ENCODE results near the gene ZNF311.
A peak's percentile ranks its signal among the peaks of the same experiment; 100 is the strongest.
"Not testable (repeated sequence)": the region's sequence is repeated elsewhere in the genome, so short reads cannot be mapped to it uniquely, and the experiment has no call there.

The ZNF311 gene

DNA sequence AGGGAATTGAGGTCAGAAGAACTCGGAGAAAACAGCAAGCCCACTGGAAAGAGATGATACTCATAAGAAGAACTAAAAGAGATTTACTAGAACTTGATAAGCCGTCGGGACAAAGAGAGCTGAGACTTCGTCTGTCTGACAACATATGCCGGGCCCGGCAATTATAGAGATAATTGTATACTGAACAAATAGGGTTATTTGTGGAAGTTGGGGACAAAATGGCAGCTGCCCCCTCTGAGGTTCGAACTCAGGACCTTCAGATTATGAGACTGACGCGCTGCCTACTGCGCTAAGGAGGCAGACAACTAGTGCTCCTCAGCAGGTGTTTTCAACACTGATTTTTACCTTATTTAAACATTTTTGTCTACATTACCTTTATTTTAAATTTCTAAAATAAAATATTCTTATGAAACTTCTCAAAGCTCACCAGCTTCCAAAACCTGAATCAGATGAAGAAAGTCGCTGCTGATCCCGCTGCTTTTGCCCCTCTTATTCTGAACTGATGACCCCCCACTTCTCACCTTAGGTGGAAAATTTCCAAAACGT, 52.0 kb downstream of the ZNF311 start:
- DNase-seq, result peak; percentile 81

DNA sequence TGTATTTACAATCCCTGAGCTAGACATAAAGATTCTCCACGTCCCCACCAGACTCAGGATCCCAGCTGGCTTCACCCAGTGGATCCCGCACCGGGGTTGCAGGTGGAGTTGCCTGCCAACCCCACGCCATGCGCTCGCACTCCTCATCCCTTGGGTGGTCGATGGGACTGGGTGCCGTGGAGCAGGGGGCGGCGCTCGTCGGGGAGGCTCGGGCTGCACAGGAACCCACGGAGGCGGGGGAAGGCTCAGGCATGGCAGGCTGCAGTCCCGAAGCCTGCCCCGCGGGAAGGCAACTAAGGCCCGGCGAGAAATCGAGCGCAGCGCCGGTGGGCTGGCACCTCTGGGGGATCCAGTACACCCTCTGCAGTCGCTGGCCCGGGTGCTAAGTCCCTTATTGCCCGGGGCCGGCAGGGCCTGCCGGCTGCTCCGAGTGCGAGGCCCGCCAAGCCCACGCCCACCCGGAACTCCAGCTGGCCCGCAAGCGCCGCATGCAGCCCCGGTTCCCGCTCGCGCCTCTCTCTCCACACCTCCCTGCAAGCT, 55.4 kb downstream of the ZNF311 start:
- DNase-seq, result not testable (repeated sequence)

DNA sequence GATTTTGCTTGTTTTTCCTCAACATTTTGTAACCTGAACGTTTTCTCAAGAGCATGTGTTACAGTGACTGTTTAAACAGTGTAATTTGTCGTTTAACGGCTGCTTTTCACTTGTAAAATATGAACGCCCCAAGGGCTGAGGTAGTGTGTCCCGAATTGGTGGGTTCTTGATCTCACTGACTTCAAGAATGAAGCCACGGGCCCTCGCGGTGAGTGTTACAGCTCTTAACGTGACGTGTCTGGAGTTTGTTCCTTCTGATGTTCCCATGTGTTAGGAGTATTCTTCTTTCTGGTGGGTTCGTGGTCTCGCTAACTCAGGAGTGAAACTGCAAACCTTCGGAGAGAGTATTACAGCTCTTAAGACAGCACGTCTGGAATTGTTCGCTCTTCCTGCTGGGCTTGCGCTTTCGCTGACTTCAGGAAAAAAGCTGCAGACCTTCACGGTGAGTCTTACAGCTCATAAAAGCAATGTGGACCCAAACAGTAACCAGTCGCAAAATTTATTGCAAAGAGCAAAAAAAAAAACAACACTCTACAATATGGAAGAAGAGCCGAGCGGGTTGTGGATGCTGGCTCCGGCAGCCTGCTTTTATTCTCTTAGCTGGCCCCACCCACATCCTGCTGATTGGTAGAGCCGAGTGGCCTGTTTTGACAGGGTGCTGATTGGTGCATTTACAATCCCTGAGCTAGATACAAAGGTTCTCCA, 56.2 kb downstream of the ZNF311 start:
- no peak for DNase-seq

DNA sequence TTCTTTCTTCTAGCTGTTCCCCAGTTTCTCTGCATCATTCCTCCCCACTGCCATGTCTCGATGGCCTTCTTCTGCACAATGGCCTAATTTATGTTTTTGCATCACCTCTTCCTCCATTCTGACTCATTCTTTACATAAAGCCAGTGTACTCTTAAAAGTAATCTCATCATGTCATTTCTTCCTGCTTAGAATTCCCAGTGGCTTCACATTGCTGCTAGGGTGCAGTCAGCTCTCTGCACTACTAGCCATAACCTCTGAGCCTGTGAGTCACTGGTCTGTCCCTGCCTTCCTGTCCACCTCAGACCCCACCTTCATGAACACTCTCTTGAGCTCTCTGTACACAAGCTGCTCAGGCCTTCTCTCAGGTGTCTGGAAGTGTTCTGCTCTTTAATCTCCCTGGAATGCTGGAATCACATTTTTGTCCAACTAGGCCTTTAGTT, 57.3 kb downstream of the ZNF311 start:
- DNase-seq, result no peak

DNA sequence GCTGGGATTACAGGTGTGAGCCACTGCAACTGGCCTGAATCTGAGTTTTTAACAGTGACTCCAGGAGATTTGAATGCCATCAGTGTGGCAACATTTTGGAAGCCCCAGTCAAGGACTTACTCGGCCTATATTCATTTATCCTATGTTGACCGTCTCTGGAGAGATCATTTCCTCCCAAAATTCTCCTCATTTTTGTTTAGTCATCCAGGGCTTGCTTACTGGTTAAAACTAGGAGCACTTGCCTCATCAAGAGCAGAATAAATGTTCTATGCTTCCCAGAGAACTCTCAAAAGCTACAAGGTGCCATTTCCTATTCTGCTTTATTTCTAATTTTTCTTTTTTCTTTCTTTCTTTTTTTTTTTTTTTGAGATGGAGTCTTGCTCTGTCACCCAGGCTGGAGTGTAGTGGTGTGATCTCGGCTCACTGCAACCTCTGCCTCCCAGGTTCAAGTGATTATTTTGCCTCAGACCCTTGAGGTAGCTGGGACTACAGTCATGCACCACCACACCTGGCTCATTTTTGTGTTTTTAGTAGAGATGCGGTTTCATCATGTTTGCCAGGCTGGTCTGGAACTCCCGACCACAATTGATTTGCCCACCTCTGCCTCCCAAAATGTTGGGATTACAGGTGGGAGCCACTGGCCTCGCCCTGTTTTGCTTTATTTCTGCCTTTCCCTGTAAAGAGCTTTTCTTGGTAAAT, 57.9 kb downstream of the ZNF311 start:
- DNase-seq, result no peak

DNA sequence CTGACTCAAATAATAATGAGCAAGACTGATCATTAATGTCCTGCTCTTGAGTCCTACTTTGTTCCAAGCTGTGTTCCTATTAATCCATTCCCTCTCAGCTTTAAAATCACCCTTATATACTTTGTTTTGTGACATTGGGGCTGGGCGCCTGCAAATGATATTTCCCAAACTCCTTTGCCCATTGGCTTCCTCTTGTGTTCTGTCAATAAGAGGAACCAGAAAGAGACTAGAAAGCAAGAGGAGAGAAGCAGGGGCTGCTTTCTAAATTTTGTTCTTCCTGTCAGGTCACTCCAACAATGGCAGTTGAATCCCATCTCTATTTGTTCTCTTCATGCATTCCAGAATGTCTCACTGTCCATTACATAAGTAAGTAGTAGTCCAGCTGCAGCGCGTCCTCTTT, 59.8 kb downstream of the ZNF311 start:
- DNase-seq, result no peak
